Brain microvascular endothelial cell (primary cell): ENCODE results near the gene GHRH.

Source experiments
- DNase-seq: peaks from one replicate; pipeline ENCODE4 v3.0.0-alpha.2; 2020
- H3K27ac ChIP-seq: fragments of 250-450 bp; sonication (Bioruptor Pico); 2 replicates; pipeline ENCODE4 v1.5.1; 2020; ENCODE audit warnings: mild to moderate bottlenecking, moderate library complexity
- H3K27me3 ChIP-seq: fragments of 250-450 bp; sonication (Bioruptor Pico); replicated peaks from 2 replicates; pipeline ENCODE4 v1.5.1; 2020; ENCODE audit warnings: mild to moderate bottlenecking
- H3K36me3 ChIP-seq: fragments of 250-450 bp; sonication (Bioruptor Pico); replicated peaks from 2 replicates; pipeline ENCODE4 v1.5.1; 2020; ENCODE audit warnings: mild to moderate bottlenecking
- H3K4me3 ChIP-seq: 2 replicates; pipeline ENCODE4 v1.5.1; 2011; ENCODE audit warnings: low read depth, mild to moderate bottlenecking, control low read depth, low read length, moderate library complexity
- CTCF ChIP-seq: IDR thresholded peaks from 2 replicates; pipeline ENCODE4 v1.5.1; 2011; ENCODE audit warnings: low read depth, mild to moderate bottlenecking, moderate library complexity, low read length, control low read depth, inconsistent platforms; ENCODE audit errors: missing control alignments
- in situ Hi-C: cut with HindIII; loops from 2 replicates; pipeline ENCODE4 v1.10.0; 2017; ENCODE audit warnings: low sequenced_read_pairs, low pct_ligation_motif_present

GHRH gene

GRCh38 chr20:37261714-37262113, at the start of gene GHRH:
TSS of gene GHRH (minus strand) at chr20:37261814. CDS start at chr20:37256889, 4,925 bp downstream.
- peaks cover 5% of the 10 kb centered on the region for H3K27me3 ChIP-seq
- H3K4me3 ChIP-seq = no peak within 1 kb of the TSS
- in situ Hi-C loops = loop anchor here (25.0 kb wide), 1 partner anchor 276 kb away; the partner anchor contains the start of gene BLCAP
- H3K27ac ChIP-seq = no peak within 1 kb of the TSS
- H3K36me3 ChIP-seq = no peaks in the 10 kb centered on the region
- no peak for DNase-seq
- no peak for TF ChIP-seq CTCF

GRCh38 chr20:37310951-37311350, 49.3 kb upstream of the GHRH start:
- Histone ChIP-seq H3K27me3 (no peaks in the 10 kb centered on the region), H3K4me3 (no peak overlapping the region), H3K27ac (no peak overlapping the region), H3K36me3 (peaks cover under 1% of the 10 kb centered on the region)
- in situ Hi-C loops = no loop called here
- TF ChIP-seq CTCF = no peak
- DNase-seq = no peak

GRCh38 chr20:37309936-37310590, 48.4 kb upstream of the GHRH start:
- no peak for DNase-seq
- Histone ChIP-seq H3K27me3 (no peaks in the 10 kb centered on the region), H3K4me3 (no peak overlapping the region), H3K27ac (no peak overlapping the region), H3K36me3 (no peaks in the 10 kb centered on the region)
- TF ChIP-seq CTCF = no peak
- in situ Hi-C loops = no loop called here

GRCh38 chr20:37309290-37309689, 47.7 kb upstream of the GHRH start:
- TF ChIP-seq CTCF = no peak
- in situ Hi-C loops = no loop called here
- Histone ChIP-seq H3K27me3 (no peaks in the 10 kb centered on the region), H3K4me3 (no peak overlapping the region), H3K36me3 (no peaks in the 10 kb centered on the region), H3K27ac (no peak overlapping the region)
- no peak for DNase-seq

- Histone ChIP-seq H3K27ac (no peak overlapping the region), H3K27me3 (no peaks in the 10 kb centered on the region), H3K36me3 (peaks cover 4% of the 10 kb centered on the region), H3K4me3 (no peak overlapping the region)
- DNase-seq = no peak
- no peak for TF ChIP-seq CTCF
- in situ Hi-C loops = no loop called here
These were observed 46.8 kb upstream of the GHRH start for GRCh38 chr20:37308086-37309050.
